ENCODE results near the gene NDUFS6. TPM values are rescaled to one million over a fixed set of nuclear protein-coding genes. Genes with fewer than 3 reads are reported as not detected.

NDUFS6 gene
- total RNA-seq, 1 donor from 2014 or later: 22.5 TPM

DNA sequence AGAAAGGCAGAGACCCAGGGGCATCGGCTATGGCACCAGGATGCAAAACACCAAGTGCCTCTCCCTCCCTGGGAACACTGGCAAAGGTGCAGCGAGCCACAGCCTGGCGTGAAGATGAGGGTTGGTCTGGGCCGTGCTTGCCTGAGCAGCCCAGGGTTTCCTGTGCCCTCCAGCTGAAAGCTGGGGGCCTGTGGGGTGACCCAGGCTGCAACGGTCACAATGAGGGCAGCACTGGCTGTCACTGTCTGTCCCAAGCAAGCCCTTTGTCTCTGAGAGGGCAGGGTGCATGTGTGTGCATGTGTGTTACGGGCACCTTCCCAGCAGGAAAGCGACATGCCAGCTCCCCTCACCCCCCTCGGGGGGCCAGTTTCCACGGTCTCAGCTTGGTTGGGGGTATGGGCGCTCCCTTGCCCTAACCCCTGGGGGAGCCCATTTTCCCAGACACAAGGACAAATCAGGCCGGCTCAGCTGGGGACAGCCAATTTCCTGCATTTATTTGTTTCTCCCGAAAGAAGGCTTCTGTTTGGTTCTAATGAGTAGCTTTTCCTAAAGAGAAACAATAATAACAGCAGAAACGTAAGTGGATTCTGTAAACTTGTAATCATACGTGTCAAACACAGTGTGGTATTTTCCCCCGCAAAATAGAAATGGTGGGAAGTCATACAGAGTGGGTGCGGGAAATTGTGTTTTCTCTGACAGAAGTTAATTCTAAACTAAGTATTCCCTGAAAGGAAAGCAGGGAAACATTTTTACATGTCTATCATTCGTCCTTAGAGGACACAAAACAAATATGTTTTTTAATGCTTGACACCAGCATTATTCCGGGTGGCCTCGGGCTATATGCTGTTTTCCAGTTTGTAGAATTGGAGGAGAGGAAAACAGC is 22.8 kb upstream of the NDUFS6 start:
- no peak for DNase-seq
- peaks cover 2% of the 10 kb centered on the region for H3K9me3 Mint-ChIP-seq
- ChIA-PET CTCF (no interaction called here), POLR2A (no interaction called here)
- intact Hi-C loops (cut with micrococcal nuclease): no loop called here
- H3K27me3 Mint-ChIP-seq: peaks cover 8% of the 10 kb centered on the region
- no peak overlapping the region for H3K27ac Mint-ChIP-seq
- H3K4me1 Mint-ChIP-seq: peaks cover 17% of the 10 kb centered on the region
- H3K4me3 Mint-ChIP-seq: no peak overlapping the region
- H3K36me3 Mint-ChIP-seq (ENCODE audit: low read depth): no peaks in the 10 kb centered on the region
- TF ChIP-seq, protein P1, sequence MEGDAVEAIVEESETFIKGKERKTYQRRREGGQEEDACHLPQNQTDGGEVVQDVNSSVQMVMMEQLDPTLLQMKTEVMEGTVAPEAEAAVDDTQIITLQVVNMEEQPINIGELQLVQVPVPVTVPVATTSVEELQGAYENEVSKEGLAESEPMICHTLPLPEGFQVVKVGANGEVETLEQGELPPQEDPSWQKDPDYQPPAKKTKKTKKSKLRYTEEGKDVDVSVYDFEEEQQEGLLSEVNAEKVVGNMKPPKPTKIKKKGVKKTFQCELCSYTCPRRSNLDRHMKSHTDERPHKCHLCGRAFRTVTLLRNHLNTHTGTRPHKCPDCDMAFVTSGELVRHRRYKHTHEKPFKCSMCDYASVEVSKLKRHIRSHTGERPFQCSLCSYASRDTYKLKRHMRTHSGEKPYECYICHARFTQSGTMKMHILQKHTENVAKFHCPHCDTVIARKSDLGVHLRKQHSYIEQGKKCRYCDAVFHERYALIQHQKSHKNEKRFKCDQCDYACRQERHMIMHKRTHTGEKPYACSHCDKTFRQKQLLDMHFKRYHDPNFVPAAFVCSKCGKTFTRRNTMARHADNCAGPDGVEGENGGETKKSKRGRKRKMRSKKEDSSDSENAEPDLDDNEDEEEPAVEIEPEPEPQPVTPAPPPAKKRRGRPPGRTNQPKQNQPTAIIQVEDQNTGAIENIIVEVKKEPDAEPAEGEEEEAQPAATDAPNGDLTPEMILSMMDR (IDR thresholded peaks at IDR 0.05): no peak
- no peak for ATAC-seq (ENCODE audit: low read depth)

DNA sequence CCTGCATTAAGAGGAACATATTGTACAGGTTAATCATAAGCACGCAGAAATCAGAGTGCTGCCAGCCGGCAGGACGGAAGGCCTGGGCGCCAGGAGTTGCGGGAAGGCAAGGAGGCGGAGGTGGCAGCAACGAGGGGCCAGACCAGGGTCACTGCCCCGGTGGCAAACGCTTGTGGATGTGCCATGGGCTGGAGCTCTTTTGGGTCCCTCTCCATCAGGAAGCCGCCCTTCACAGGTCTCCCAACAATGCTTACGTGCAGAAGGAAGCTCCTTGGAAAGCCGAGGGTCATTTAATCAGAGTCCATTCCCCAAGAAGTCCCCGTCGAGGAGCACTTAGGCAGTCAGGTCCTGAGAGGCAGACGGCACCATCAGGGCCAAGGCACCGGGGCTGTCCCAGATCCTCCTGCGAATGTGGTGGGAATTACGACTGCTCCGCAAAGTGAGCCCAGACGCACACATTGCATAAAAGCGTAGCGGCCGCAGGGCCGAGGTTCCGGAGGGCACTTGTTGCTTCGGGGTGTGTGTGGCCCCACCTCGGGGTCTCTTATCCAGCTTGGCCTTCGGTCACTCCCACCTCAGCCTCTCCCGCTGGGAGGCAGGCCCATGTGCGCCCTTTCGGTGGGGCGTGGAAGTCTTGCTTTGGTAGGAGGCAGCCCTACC is 22.1 kb upstream of the NDUFS6 start:
- intact Hi-C loops (cut with micrococcal nuclease): no loop called here
- Mint-ChIP-seq H3K4me1 (peaks cover 20% of the 10 kb centered on the region), H3K27ac (no peak overlapping the region), H3K36me3 (ENCODE audit: low read depth) (no peaks in the 10 kb centered on the region), H3K4me3 (no peak overlapping the region), H3K27me3 (peaks cover 8% of the 10 kb centered on the region), H3K9me3 (peaks cover 2% of the 10 kb centered on the region)
- ChIA-PET POLR2A (no interaction called here), CTCF (no interaction called here)
- DNase-seq: no peak
- TF ChIP-seq, protein P1 (IDR thresholded peaks at IDR 0.05): no peak
- ATAC-seq (ENCODE audit: low read depth): no peak

DNA sequence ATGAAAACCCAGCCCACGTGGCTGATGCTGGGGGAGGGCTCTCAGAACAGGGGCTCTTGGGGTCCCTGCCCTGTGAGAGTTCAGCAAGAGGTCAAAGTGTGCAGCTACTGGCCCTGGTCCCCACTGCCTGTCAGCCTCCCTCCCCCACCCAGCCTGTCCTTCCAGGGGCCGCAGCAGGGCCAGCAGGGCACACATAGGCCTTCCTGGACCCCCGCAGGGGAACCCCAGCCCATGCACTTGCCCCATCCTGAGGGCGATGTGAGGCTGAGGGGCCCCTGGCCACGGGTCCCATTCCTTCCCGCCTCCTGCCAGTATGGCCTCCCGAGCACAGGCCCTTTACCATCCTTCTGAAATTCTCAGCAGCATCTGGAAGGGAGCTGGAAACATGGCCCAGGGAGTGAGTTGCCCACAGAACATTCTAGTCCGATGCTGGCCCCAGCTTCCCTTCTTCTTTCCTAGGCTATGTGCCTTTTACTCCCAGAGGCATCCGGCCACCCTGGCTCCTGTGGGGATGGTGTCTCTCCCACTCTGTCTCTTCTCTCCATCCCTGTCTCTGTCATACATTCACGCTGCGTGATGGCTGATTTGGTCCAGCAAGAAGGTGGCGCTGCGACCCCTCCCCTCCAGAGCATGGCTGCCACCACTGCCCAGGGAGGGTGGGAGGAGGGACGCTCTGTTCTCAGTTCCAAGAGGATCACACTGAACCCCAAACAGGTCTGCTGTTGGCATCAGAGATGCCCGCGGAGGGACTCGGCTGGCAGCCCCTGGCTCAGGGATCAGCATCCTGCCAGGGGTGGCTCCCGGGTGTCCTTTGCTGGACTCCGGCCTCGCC is 21.2 kb upstream of the NDUFS6 start:
- Mint-ChIP-seq H3K36me3 (ENCODE audit: low read depth) (no peaks in the 10 kb centered on the region), H3K27ac (no peak overlapping the region), H3K4me3 (no peak overlapping the region), H3K27me3 (peaks cover 14% of the 10 kb centered on the region), H3K9me3 (peaks cover 2% of the 10 kb centered on the region), H3K4me1 (peaks cover 23% of the 10 kb centered on the region)
- CTCF ChIA-PET: no interaction called here
- TF ChIP-seq, protein P1 (IDR thresholded peaks at IDR 0.05): no peak
- no peak for ATAC-seq (ENCODE audit: low read depth)
- POLR2A ChIA-PET: no interaction called here
- intact Hi-C loops (cut with micrococcal nuclease): no loop called here
- no peak for DNase-seq

DNA sequence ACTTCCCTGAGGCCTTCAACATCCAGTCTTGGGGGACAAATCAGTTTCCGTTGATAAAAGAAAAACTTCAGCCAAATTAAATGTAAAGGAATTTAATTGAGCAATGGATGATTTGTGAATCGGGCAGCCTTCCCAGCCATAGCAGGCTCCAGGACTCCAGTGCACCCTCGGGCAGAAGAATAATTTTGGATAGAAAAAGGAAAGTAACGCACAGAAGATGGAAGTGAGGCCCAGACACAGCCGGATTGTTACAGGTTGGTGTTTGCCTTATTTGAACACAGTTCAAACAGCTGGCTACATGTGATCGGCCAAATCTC is 20.6 kb upstream of the NDUFS6 start:
- ChIA-PET POLR2A (no interaction called here), CTCF (no interaction called here)
- ATAC-seq (ENCODE audit: low read depth) (no peak), DNase-seq (no peak)
- no peaks in the 10 kb centered on the region for H3K9me3 Mint-ChIP-seq
- no peaks in the 10 kb centered on the region for H3K36me3 Mint-ChIP-seq (ENCODE audit: low read depth)
- H3K4me3 Mint-ChIP-seq: no peak overlapping the region
- TF ChIP-seq, protein P1 (IDR thresholded peaks at IDR 0.05): no peak
- H3K27me3 Mint-ChIP-seq: peaks cover 15% of the 10 kb centered on the region
- peaks cover 23% of the 10 kb centered on the region for H3K4me1 Mint-ChIP-seq
- H3K27ac Mint-ChIP-seq: no peak overlapping the region
- intact Hi-C loops (cut with micrococcal nuclease): no loop called here

DNA sequence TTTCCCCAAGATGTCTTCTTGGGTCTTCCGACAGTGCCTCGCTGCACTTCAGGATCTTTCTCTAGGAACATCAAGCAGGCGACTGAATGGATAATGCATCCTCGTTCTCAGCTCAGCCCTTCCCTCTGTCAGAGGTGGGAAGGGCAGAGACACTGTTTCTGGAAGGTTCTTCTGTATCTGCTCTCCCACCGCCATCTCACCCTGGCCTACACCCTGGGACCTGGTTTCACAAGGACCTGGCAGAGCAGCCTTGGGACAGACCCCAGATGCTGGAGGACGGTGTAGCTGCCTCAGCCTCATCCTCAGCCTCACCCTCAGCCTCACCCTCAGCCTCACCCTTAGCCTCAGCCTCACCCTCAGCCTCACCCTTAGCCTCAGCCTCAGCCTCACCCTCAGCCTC is 20.1 kb upstream of the NDUFS6 start:
- Mint-ChIP-seq H3K9me3 (no peaks in the 10 kb centered on the region), H3K27me3 (peaks cover 16% of the 10 kb centered on the region), H3K4me1 (peaks cover 23% of the 10 kb centered on the region), H3K4me3 (no peak overlapping the region), H3K36me3 (ENCODE audit: low read depth) (no peaks in the 10 kb centered on the region), H3K27ac (no peak overlapping the region)
- intact Hi-C loops (cut with micrococcal nuclease): no loop called here
- no peak for DNase-seq
- ChIA-PET POLR2A (no interaction called here), CTCF (no interaction called here)
- ATAC-seq (ENCODE audit: low read depth): no peak
- TF ChIP-seq, protein P1 (IDR thresholded peaks at IDR 0.05): no peak

Data from activated B cell treated with CpG ODN at 0.5 μM for 24 hours (primary cell).